Heart right ventricle (tissue), 16 donors: ENCODE measurements around the gene YIF1A. TPM values are rescaled to one million over a fixed set of nuclear protein-coding genes. Genes with fewer than 3 reads are reported as not detected.

Source experiments
- ATAC-seq, 8 donors: fragments of 200-7000 bp; cut with Tn5 transposase; one replicate each; pipeline ENCODE4 v1.9.1; 2020; ENCODE audit warnings: mild to moderate bottlenecking in 8 of 8, moderate library complexity in 8 of 8, moderate number of reproducible peaks in 1 of 8
- DNase-seq, 2 donors: peaks; one replicate each; pipeline ENCODE4 v3.0.0-alpha.2; 2020
- H3K27ac ChIP-seq, 10 donors: fragments of 200-600 bp; sonication (generic) in 2 of 10; one replicate each; pipeline versions ENCODE4 v1.5.0 to v1.8.0; 2020 to 2022; ENCODE audit warnings: mild to moderate bottlenecking in 3 of 10
- H3K27me3 ChIP-seq, 7 donors: fragments of 200-600 bp; one replicate each; pipeline ENCODE4 v1.8.0; 2021 to 2022; ENCODE audit warnings: mild to moderate bottlenecking in 2 of 7
- H3K36me3 ChIP-seq, 9 donors: fragments of 200-600 bp; sonication (generic) in 1 of 9; one replicate each; pipeline versions ENCODE4 v1.5.0 to v1.8.0; 2020 to 2022; ENCODE audit warnings: mild to moderate bottlenecking in 2 of 9
- H3K4me1 ChIP-seq, 9 donors: fragments of 200-600 bp; sonication (generic) in 1 of 9; one replicate each; pipeline versions ENCODE4 v1.5.0 to v1.8.0; 2020 to 2022; ENCODE audit warnings: mild to moderate bottlenecking in 4 of 9
- H3K4me3 ChIP-seq, 10 donors: fragments of 200-600 bp; sonication (generic) in 2 of 10; one replicate each; pipeline versions ENCODE4 v1.5.0 to v1.8.0; 2020 to 2022; ENCODE audit warnings: mild to moderate bottlenecking in 7 of 10, moderate library complexity in 2 of 10
- H3K9me3 ChIP-seq, 11 donors: fragments of 200-600 bp in 10 of 11; sonication (generic) in 2 of 11; one replicate each; pipeline versions ENCODE4 v1.5.0 to v1.8.0; 2013 to 2022; ENCODE audit warnings: mild to moderate bottlenecking in 2 of 11, control low read depth in 1 of 11, moderate library complexity in 1 of 11
- CTCF ChIP-seq, 9 donors: fragments of 200-600 bp; sonication (generic) in 2 of 9; IDR thresholded peaks; one replicate each; pipeline versions ENCODE4 v1.5.0 to v1.8.0; 2021 to 2022; ENCODE audit warnings: antibody characterized with exemption in 9 of 9, mild to moderate bottlenecking in 5 of 9, moderate library complexity in 1 of 9
- WGBS, 2 donors: extraction: QIAGEN DNeasy Blood & Tissue Kit; methylation state at CpG; one replicate each; pipeline ENCODE4 v1.1.7; 2013; ENCODE audit warnings: inconsistent platforms in 1 of 2; 5-methylcytosine and 5-hydroxymethylcytosine counted together
- intact Hi-C, 10 donors: fragments of 100-400 bp; cut with DNase I; formaldehyde crosslinking; loops; one replicate each; pipeline versions ENCODE4 v1.11.1 to v1.14.2; 2022
- polyA plus RNA-seq, 2 donors: library from polyadenylated mRNA; stranded (reverse); fragments of 200-250 nt; gene quantifications; one replicate each; pipeline ENCODE4 v1.2.3, GENCODE V29; 2013
- total RNA-seq, 10 donors: library from RNA; stranded (reverse); fragmentation: NEBNext Ultra II Directional in 3 of 10; extraction: Animal tissue kit (Norgen Biotek cat#: 25700) in 3 of 10; gene quantifications; one replicate each; pipeline versions ENCODE4 v1.2.1 to v1.2.4, GENCODE V29; 2021 to 2023
- donor health status: Arrhythmogenic right ventricular cardiomyopathy.
- donor health status: ischemic (EF 13 %, LVEDD 7.1; RV severe dilation, severe dysfunction).
- donor health status: healthy with polysubstance abuse.
- donor health status: DM: no; HTN: yes; CAD: no.
- donor health status: DM: no; HTN: no; CAD: no.
- donor health status: ischemic (EF 25% LVEDD 6.9; RV normal size, moderate dysfunction).
- donor health status: ischemic (EF 25% LVEDD 5.7; RV mildly dilated, moderate dysfunction).
- donor health status: healthy.
- donor health status: DM: yes; HTN: yes; CAD: no.
- donor health status: Ischemic cardiomyopathy.
- donor health status: ischemic (EF 35%, LVEDD 5.7; RV mildly dilated, moderate dysfunction).
- donor health status: nonischemic (EF 11% LVEDD 7.7; RV severe dilation, severe dysfunction).
- donor health status: DM: yes; HTN: yes; CAD: no.
- donor health status: PGD.
- donor health status: ischemic (EF 29% LVEDD 5.4; RV normal size, mild dysfunction).
- donor health status: nonischemic (EF 23%, LVEDD 6.1; RV moderate dilation, normal function).

Gene YIF1A
- total and polyA plus RNA-seq, 12 donors, result 38.3 to 168 (median 54.6) TPM

- ATAC-seq, result no peak
- Histone ChIP-seq H3K4me1 (peaks cover 6 to 30% (median 24%) of the 10 kb centered on the region in 9 donors), H3K36me3 (peaks cover 0 to 66% (median 43%) of the 10 kb centered on the region in 9 donors), H3K9me3 (no peaks in the 10 kb centered on the region), H3K27me3 (no peaks in the 10 kb centered on the region), H3K27ac (no peak overlapping the region), H3K4me3 (no peak overlapping the region)
- WGBS, 2 donors, result 92 to 97% methylated on average over 7 of the region's 7 CpGs
- intact Hi-C loops, result no loop called here
- no peak for DNase-seq
- no peak for TF ChIP-seq CTCF (IDR thresholded peaks at IDR 0.05)
Measured at GRCh38 chr11:66271816-66272215, 17.1 kb downstream of the YIF1A start.

- Histone ChIP-seq H3K27me3 (no peaks in the 10 kb centered on the region), H3K27ac (peak overlapping the region; percentile 84 to 99 (median 98)), H3K36me3 (peaks cover 0 to 63% (median 25%) of the 10 kb centered on the region in 9 donors), H3K4me1 (peaks cover 7 to 33% (median 24%) of the 10 kb centered on the region in 9 donors), H3K9me3 (no peaks in the 10 kb centered on the region), H3K4me3 (peak overlapping the region; percentile 61 to 97 (median 89))
- intact Hi-C loops, result no loop called here
- peak in 2 of 9 donors; percentile 6 to 8 for TF ChIP-seq CTCF (IDR thresholded peaks at IDR 0.05)
- WGBS, 2 donors, result 3% methylated on average over 32 of the region's 32 CpGs
- no peak for ATAC-seq
- no peak for DNase-seq
Measured at GRCh38 chr11:66268952-66269905, 19.7 kb downstream of the YIF1A start.

DNA sequence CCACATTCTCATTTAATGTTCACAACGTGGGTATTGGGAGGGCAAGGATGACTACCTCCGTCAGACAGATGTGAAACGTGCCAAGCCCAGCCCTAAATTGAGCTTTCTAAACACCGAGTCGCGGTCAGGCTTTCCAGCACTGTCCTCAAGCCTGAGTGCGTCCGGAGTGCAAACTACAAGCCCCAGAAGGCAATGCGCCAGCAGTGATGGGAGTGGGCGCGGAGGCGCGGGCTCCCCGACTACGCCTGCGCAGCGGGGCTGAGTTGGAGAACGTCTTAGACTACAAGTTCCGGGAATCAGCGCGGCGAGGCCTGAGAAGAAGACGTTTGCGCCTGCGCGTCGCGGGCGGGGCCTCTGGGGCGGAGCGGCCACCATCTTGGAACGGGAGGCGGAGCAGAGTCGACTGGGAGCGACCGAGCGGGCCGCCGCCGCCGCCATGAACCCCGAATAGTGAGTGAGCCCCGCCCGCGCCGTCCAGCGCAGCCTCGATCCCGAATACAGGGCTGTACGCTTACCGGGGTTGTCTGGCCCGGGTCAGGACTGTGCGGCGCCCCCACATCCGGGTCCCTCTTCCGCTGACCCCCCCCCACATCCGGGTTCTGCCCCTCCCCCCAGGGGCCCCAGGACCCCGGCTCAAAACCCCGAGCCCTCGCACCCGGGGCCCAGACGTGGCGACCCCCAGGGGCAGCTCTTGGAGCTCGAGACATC, 20.5 kb downstream of the YIF1A start, which contains the start of gene RAB1B:
Gene RAB1B (plus strand): TSS at position 396 of the 708 bp plus-strand sequence. CDS start 41 bp downstream, at position 437.
- intact Hi-C loops, result no loop called here
- DNase-seq, result peak; percentile 100
- peak within 1 kb of the TSS; percentile 84 to 99 (median 98) for H3K27ac ChIP-seq
- H3K4me3 ChIP-seq, result peak within 1 kb of the TSS; percentile 61 to 97 (median 89)
- H3K27me3 ChIP-seq, result no peaks in the 10 kb centered on the region
- no peaks in the 10 kb centered on the region for H3K9me3 ChIP-seq
- H3K36me3 ChIP-seq, result peaks cover 0 to 63% (median 16%) of the 10 kb centered on the region in 9 donors
- 0 to 1% methylated on average over 62 to 64 of the region's 64 CpGs for WGBS, 2 donors
- H3K4me1 ChIP-seq, result peaks cover 7 to 33% (median 24%) of the 10 kb centered on the region in 9 donors
- peak; percentile 85 to 95 (median 92) for ATAC-seq
- TF ChIP-seq CTCF (IDR thresholded peaks at IDR 0.05), result no peak
